Cerebellar cortex (tissue), 1 donor: ENCODE measurements around the gene DMKN.
"Not testable (repeated sequence)": the region's sequence is repeated elsewhere in the genome, so short reads cannot be mapped to it uniquely, and the experiment has no call there.

Experiments used
- DNase-seq: peaks from one replicate; pipeline ENCODE4 v3.0.0-alpha.2; 2015; ENCODE audit warnings: low spot score

Gene DMKN

GRCh38 chr19:35461788-35462187, 51.7 kb downstream of the DMKN start:
- DNase-seq = not testable (repeated sequence)

DNA sequence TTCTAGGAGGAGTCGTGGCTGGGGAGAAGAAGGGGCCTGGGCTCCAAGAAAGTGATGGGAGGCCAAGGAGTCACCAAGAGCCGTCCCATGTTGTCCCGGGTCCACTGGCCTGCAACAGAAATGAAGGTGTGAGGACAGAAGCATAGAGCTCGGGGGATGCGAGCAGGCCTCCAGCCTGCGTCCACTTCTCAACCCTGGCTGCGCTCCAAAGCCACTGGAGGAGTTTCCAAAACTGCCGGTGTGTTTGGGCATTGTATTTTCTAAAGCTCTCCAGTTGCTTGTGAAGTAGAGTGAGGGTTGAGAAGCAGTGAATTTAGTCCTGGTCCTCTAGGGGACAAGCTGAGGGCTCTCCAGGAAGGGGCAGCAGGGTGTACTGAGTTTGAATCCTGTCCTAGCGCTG, 52.4 kb downstream of the DMKN start:
- no peak for DNase-seq

- DNase-seq = no peak
Measured at GRCh38 chr19:35460608-35461007, 52.8 kb downstream of the DMKN start.

DNA sequence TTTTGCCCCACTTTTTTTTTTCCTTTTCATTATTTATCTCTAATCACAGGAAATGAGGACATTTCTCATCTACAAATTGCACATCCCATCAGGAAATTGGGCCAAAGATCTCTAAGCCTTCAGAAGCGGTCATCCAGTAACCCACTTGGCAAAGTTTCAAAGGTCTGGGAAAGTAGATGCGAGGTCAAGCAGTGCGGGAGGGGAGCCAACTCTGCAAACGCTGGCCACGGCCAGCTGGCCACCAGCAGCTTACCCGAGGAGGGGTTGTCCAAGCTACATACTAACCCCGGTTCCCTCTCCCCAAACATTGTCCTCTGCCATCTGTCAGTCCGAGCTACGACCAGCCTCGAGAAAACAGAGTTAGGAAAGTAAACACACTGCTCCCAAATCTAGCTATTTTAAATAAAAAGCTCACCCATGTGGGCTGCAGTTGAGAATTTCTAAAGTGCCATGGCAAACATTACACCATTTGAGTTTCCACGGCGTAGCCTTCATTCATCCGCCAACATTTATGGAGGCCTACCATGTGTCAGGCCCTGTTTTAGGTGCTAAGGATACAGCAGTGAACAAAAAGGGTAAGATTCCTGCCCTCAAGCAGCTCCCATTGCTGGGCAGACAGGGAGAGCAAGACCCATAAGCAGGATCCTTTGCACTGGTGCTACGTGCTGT, 53.9 kb downstream of the DMKN start:
- DNase-seq = peak; percentile 3

DNA sequence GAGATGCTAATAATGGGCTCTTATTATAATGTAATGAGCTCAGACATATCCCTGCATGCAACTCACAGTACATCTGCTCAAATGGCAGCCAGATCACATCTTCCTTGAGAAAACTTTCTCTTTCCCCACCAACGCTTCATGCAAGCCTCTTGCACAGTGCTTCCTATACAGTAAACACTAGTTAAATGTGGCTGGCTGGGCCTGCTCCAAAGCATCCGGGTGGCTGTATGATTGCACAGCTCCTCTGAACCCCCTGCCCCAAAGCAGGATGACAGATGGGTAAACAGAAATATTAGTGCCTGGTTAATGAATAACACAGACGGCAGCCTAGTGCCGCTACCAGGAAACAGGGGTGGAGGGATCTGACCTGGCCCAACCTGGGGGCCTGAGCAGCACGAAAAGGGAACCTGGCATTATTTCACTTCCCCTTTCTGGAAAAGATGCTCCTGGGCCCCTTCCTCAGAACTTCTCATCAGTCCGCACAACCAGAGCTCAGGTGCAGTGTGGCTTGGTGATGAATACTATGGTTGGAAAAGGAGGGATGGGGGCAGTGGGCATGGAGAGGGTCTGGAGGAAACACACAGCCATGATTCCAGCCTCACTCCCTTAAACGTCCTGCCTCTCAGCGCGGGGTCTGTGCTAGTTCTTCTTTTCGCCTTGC, 54.6 kb downstream of the DMKN start:
- DNase-seq = no peak

GRCh38 chr19:35458192-35458591, 55.3 kb downstream of the DMKN start:
- DNase-seq = no peak

DNA sequence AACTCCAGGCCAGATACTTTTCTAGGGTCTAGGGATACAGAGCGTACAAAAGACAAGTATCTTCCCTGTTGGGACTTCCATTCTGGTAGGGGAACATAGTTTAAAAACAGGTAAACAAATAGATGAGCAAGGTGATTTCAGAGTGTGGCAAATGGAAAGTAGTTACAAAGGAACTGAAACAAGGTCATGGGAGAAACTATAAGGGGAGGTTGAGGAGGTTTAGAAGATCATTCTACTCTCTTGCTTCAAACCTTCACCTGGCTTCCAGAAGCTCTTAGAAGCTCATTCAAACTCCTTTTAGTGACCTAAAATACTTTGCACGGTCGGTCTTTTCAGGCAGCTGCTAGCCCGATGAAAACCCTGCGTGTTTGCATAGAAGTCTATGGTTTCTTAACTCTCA, 56.3 kb downstream of the DMKN start:
- no peak for DNase-seq

DNA sequence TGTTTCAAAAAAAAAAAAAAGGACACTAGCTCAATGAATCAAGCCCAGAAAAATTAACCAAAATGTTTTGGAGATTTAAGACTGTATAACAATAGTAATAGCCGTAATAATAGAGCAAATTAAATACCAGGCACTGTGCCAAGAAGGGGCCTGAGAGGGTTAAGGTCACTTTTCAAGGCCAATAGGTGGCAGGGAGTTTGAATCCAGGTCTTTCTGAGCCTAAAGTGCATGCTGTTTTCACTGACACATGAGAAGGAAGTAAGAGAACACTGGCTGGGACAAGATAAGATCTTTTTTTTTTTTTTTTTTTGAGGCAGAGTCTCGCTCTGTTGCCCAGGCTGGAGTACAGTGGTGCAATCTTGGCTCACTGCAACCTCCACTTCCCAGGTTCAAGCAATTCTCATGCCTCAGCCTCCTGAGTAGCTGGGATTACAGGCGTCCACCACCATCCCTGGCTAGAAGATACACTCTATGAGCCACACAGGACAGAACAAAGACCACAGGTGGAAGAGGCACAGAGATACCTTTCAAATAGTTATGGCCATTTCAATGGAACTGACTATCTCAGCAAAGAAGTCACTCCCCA, 57.7 kb downstream of the DMKN start:
- no peak for DNase-seq

DNA sequence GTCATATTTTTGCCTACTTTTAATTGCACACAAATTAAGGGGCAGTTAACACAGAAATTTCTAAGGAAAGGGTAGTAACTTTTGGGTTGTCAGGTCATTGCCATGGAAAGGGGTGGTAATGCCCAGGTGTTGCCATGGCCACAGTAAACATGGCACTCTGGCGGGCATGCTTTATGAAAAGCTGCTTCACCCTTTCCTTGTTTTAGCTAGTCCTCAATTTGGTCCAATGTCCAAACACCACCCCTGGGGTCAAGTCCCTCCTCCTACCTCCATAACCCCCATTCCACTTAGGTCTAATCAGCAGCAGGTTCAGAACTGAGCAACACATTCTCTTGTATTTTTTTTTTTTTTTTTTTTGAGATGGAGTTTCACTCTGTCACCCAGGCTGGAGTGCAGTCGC, 58.8 kb downstream of the DMKN start:
- no peak for DNase-seq

DNA sequence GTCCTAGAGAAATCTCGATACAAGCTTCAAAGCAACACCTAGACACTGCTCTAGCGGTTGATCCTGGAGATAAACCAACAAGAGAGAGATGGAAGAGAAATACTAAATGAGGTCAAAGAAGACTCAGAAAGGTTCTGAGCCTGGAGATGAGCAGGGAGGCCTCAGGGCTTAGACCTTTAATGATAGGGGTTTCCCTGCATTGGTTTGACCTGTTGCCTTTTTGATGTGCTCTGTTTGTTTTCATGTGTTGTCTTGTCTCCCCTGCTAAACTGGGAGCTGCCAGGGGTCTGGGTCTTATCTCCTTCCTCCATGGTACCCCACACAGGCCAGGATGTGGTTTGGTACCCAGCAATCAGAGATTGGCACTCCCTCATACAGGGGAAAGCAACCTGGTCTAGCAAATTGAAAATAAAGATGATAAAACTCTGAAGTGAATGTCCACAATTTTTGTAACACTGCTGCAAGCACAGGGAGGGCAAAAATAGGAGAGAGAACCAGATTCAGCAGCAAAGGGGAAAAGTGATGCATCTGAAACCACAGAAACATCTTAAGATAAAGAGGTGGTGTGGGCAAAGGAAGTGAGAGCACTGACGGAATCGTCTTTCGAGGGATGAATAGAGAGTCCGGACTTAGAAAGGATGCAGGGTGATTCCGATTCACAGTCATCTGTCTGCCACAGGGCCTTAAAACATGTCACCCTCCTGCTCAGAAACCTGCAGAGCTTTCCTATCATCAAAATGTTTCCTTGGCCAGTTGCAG, 61.9 kb downstream of the DMKN start:
- DNase-seq = no peak

GRCh38 chr19:35449359-35450043, 63.9 kb downstream of the DMKN start:
- no peak for DNase-seq

DNA sequence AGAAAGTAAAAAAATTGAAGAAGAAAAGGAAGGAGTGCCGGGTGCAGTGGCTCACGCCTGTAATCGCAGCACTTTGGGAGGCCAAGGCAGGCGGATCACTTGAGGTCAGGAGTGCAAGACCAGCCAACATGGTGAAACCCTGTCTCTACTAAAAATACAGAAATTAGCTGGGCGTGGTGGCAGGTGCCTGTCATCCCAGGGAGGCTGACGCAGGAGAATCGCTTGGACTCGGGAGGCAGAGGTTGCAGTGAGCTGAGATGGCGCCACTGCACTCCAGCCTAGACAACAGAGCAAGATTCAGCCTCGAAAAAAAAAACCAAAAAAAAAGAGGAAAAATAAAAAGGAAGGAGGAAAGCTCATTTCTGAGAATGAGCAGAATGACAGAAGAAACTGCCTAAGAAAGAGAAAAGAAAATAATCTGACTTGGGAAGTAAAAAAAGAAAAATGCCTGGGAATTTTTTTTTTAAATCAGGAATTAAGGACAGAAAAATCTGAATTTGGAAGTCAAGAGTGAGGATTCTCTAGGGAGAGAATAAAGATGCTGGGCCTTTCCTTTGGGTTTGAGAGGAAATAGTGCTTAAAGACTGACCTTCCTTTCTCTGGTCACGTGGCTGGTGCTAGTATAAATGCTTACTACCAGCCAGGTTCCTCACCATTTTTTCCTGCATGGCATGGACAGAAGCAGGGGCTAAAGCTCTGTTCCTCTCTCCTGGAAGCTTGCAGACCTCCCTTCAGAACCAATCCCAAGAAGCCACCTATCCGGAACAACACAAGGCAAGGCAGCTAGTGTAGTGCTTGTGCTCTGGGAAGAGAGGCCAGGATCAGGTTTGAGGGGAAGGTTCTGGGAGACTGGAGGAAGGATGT, 65.6 kb downstream of the DMKN start, which contains the start of gene FFAR2:
TSS of gene FFAR2 (plus strand) at position 652 of the 864 bp plus-strand sequence. CDS start 1,458 bp downstream, outside the sequence.
- DNase-seq = no peak
